DND-41 (cell line): Measurements from ENCODE around the gene MITF.

Experiments
- EZH2 ChIP-seq: IDR thresholded peaks from 3 replicates; pipeline ENCODE4 v1.6.1; 2012; ENCODE audit warnings: borderline replicate concordance, low read depth, mild to moderate bottlenecking, moderate library complexity, low read length, inconsistent platforms; ENCODE audit not compliant: severe bottlenecking
- TF ChIP-seq, protein P1 (sequence below): IDR thresholded peaks from 2 replicates; pipeline ENCODE4 v1.5.1; 2012; ENCODE audit warnings: borderline replicate concordance, low read length, moderate library complexity, mild to moderate bottlenecking; ENCODE audit not compliant: poor library complexity, severe bottlenecking; ENCODE audit errors: extremely low read depth

DNA sequence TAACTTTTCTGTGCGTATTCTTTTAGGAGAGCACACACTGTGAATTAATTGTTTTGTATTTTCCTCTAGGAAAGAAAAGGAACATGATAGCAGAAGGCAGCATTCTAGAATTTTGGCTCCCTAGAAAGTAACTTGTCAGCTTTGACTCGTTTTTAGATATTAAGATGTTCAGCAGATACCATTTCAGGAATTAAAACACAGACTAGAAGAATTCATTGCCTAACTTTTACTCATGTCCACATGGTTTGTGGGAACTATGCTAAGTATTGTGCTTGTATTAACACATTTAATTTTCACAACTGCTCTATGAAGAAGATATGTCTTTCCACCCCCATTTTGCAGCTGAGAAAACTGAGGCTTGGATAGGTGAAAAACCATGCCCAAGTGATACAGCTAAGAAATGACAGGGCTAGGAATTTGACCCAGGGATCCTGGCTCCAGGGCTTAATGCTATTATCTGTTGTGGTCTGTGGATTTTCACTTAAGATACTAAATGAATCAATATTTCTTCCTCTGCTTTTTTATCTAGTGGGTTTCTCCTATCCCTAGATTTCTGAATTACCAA, 128.8 kb downstream of the MITF start:
- TF ChIP-seq, protein P1, sequence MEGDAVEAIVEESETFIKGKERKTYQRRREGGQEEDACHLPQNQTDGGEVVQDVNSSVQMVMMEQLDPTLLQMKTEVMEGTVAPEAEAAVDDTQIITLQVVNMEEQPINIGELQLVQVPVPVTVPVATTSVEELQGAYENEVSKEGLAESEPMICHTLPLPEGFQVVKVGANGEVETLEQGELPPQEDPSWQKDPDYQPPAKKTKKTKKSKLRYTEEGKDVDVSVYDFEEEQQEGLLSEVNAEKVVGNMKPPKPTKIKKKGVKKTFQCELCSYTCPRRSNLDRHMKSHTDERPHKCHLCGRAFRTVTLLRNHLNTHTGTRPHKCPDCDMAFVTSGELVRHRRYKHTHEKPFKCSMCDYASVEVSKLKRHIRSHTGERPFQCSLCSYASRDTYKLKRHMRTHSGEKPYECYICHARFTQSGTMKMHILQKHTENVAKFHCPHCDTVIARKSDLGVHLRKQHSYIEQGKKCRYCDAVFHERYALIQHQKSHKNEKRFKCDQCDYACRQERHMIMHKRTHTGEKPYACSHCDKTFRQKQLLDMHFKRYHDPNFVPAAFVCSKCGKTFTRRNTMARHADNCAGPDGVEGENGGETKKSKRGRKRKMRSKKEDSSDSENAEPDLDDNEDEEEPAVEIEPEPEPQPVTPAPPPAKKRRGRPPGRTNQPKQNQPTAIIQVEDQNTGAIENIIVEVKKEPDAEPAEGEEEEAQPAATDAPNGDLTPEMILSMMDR, result no peak
- no peak for TF ChIP-seq EZH2
